Parietal lobe (tissue), 2 donors: ENCODE data around the gene RHBDL2. TPM values are rescaled to one million over a fixed set of nuclear protein-coding genes. Genes with fewer than 3 reads are reported as not detected.

Experiments used
- small RNA-seq: library from RNA; depleted of rRNA; stranded (forward); fragments of <200 nt; gene quantifications from one replicate; pipeline ENCODE3, GENCODE V24; 2014; ENCODE audit warnings: low replicate concordance
- total RNA-seq: library from RNA; depleted of rRNA; stranded (reverse); fragments of >200 nt; gene quantifications from one replicate; pipeline ENCODE4 v1.2.3, GENCODE V29; 2014

Gene RHBDL2, protein sequence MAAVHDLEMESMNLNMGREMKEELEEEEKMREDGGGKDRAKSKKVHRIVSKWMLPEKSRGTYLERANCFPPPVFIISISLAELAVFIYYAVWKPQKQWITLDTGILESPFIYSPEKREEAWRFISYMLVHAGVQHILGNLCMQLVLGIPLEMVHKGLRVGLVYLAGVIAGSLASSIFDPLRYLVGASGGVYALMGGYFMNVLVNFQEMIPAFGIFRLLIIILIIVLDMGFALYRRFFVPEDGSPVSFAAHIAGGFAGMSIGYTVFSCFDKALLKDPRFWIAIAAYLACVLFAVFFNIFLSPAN
- total RNA-seq, result not detected

DNA sequence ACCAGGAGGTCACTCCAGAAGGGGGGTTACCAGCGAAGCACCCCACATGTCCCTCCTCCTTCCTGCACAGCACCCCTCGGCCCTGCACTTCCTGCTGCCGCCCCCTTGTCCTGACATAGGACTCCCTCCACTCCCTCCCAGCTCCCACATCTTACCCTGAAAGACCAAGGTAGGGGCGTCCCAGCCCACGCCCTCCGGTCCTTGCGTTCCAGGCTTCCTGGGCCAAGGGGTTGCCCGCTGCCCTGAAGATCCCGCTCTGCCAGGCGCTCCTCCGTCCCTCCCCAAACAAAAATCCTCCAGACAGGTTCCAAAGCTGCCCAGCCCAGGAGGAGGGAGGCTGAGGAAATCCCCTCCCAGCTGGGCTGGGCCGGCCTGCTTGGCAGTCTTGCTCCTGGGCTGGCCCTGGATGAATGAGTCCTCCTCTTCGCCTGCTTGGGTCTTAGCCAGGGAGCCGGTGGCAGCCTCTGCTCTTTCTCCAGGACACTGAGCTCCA is at the start of gene RHBDL2:
Gene RHBDL2, minus strand, starts transcription at position 304 of the 493 bp plus-strand sequence. CDS start 22,618 bp downstream, outside the sequence.

DNA sequence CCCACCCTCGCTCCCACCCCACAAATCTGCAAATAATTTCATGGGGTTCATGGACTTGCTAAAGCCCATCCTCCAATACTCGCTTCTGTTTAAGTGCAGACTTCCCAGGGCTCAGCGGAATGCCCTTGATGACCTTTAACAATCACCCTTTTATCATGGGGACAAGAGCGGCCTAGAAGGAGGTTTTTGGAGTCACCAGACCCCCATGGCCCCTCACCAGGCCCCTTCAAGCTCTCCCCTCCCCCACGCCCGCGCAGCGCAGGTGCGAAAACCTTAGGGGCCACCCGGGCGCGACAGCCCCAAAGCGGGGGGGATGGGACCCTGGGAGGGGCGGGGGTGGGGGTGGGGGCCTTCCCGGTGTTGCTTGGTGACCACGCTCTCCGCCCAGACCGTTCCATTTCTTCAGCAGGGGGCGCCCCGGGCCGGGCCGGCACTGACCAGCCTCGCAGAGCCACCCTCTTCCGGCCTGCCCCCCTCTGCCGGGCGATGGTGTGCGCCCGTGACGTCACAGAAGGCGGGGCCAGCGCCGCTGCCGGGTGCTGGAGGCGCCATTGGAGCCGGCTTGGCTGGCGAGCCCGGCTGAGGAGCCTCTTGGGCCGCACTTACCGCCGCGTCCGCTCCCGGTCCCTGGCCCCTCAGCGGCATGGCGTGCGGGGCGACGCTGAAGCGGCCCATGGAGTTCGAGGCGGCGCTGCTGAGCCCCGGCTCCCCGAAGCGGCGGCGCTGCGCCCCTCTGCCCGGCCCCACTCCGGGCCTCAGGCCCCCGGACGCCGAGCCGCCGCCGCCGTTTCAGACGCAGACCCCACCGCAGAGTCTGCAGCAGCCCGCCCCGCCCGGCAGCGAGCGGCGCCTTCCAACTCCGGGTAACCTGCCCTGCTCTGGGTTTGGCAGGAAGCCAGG is 49.4 kb upstream of the RHBDL2 start, which contains the start of gene AKIRIN1:
Gene AKIRIN1, plus strand, starts transcription at position 539 of the 900 bp plus-strand sequence. Its CDS starts 105 bp downstream, at position 644.

DNA sequence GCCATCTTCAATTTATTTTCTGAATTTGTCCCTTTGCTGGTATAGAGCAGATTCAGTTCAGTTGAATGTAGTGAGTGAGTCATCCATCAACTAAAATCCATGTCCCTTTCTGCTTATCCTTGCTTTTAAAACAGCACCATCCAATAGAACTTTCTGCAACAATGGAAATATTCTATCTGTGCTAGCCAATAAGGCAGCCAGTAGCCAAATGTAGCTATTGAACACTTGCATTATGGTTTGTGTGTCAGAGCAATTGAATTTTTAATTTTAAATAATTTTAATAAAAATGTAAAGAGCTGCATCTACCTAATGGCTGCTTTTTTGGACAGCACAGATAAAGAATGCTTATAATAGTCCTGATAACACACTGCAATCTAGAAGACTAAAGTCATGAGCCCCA is 60.1 kb downstream of the RHBDL2 start, which contains the start of gene GJA9:
Gene GJA9, minus strand, starts transcription at position 101 of the 400 bp plus-strand sequence. CDS start 5,489 bp downstream, outside the sequence.

DNA sequence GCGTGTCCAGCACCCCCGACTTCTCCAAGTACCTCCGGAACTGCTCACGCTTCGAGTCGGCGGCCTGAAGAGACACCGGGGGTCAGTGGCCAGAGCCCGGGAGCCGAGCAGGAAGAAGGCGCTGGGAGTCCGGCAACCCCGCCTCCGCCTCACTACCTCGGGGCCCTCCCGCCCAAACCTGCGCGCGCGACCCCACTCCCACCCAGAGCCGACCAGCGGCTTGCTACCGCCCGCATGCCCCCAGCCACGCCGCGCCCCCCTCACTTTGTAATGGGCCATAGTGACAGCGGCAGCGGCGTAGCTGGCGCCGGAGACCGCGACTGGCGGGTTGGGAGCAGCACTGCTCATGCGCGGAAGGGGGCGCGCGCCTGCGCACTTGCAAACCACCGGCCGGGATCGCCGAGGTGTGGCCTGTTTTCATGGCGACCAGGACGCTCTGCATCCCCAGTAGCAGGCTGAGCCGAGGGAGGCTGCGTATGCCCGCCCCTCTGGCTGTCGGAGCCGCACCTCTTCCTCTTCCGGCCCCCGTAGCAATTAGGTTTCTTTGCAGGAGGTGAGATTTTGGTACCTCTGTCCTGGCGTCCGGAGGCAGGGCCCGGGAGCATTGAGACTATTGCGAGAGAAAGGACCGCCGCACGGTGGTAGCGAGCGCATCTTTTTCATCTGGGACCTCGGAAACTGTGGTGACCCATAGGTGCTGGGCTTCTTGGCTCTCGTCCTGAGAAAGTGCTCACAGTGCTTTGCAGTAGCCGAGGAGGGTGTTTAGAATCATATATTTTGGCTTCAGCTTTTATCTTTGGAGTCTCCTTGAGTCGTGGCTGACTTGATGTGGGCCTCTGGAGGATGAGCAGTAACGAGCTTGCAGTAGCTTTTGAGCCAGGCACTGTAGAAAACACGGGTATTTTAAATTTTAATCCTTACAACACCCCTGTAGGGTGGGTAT is 68.3 kb downstream of the RHBDL2 start, which contains the start of gene MYCBP:
Gene MYCBP, minus strand, starts transcription at position 322 of the 943 bp plus-strand sequence. Its CDS starts 43 bp downstream, at position 279.

DNA sequence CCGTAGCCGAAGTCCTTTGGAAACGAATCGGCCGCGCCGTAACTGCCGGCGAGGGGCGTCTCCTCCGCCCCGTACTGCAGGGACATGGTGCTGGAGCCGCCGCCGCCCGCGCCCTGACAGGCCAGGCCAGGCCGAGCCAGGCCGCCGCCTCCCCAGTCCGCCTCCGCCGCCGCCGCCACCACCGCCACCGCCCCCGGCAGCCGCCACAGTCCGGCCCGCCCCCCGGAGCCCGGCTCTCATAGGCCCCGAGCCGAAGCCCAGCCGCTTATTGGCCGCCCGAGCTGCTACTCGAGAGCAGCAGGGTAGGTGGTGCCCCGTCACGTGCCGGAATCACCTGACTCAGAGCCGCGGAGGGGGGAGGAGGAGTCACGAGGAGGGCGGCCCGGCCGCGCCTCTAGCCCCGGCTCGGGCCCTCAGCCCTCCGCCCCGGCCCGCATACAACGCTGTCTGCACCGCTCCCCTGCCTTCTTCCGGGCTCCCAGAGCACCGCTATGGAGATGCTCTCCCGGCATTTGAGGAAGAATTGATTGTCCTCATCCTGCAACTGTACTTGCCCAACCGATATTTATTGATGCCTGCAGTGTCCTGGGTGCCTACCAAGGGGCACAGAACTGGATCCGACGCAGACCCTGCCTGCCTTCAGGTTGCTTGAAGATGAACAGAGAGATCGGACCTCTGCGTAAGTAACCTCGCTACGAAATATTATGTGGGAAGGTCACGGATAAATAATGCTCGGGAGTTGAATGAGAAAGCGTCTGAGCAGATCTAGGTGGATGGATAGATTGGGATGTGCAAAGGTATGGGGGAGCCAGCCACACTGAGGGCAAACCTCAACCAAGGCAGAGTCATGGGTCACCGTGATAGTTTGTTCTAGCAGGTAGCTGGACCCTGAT is 81.8 kb downstream of the RHBDL2 start, which contains the start of gene RRAGC:
Gene RRAGC, minus strand, starts transcription at position 212 of the 893 bp plus-strand sequence. Its CDS starts 126 bp downstream, at position 86.

Small RNA genes lying within 50 kb of the gene (small RNA-seq; reads per million reads assigned to genes)
- gene GJA9-MYCBP, result not detected
- not detected for gene RF00019
- not detected for gene RNU6-605P

Other genes starting within 250 kb of the RHBDL2 start
- 19.7 TPM for gene RRAGC, start 82.1 kb downstream of the RHBDL2 start, total RNA-seq
- 1.9 TPM for gene MYCBP, start 68.5 kb downstream of the RHBDL2 start, total RNA-seq
- gene GJA9, start 60.2 kb downstream of the RHBDL2 start, total RNA-seq, result not detected
- 32.9 TPM for gene AKIRIN1, start 49.4 kb upstream of the RHBDL2 start, total RNA-seq
- 218 TPM for gene NDUFS5, start 84.5 kb upstream of the RHBDL2 start, total RNA-seq